HepG2 (cell line): ENCODE measurements around the gene TNFRSF18. TPM values are rescaled to one million over a fixed set of nuclear protein-coding genes. Genes with fewer than 3 reads are reported as not detected.

Experiments used
- ATAD3A ChIP-seq: sonication (generic); formaldehyde crosslinking; IDR thresholded peaks from 2 replicates; pipeline ENCODE4 v1.4.0; 2020; ENCODE audit warnings: missing genetic modification reagents
- ATF1 ChIP-seq: IDR thresholded peaks from 2 replicates; pipeline ENCODE4 v1.6.1; 2016; ENCODE audit warnings: mild to moderate bottlenecking, control low read depth
- ATF7 ChIP-seq, 2 experiments: fragments of 450-650 bp in 1 of 2; sonication (generic) in 1 of 2; formaldehyde crosslinking in 1 of 2; IDR thresholded peaks; 2 replicates each; pipeline versions ENCODE4 v1.4.0 to v1.6.1; 2016 to 2020; ENCODE audit warnings: antibody characterized with exemption in 1 of 2, mild to moderate bottlenecking in 1 of 2, missing genetic modification reagents in 1 of 2
- CBFB ChIP-seq: sonication (generic); formaldehyde crosslinking; IDR thresholded peaks from 2 replicates; pipeline ENCODE4 v1.4.0; 2020; ENCODE audit warnings: missing genetic modification reagents
- DNMT3B ChIP-seq: conservative IDR thresholded peaks from 2 replicates; pipeline ENCODE4 v1.6.1; 2016; ENCODE audit warnings: missing biosample characterization, control low read depth
- HHEX ChIP-seq: IDR thresholded peaks from 2 replicates; pipeline ENCODE4 v1.6.1; 2016; ENCODE audit warnings: control low read depth
- HNF1A ChIP-seq, 2 experiments: sonication (generic) in 1 of 2; formaldehyde crosslinking in 1 of 2; IDR thresholded peaks; 2 replicates each; pipeline versions ENCODE4 v1.4.0 to v1.6.1; 2016 to 2020; ENCODE audit warnings: borderline replicate concordance in 1 of 2, low read depth in 1 of 2, mild to moderate bottlenecking in 1 of 2, missing genetic modification reagents in 1 of 2
- IKZF5 ChIP-seq: IDR thresholded peaks from 2 replicates; pipeline ENCODE4 v1.6.1; 2018; ENCODE audit warnings: missing genetic modification reagents, mild to moderate bottlenecking, missing compliant biosample characterization
- KDM2A ChIP-seq: sonication (generic); formaldehyde crosslinking; IDR thresholded peaks from 2 replicates; pipeline ENCODE4 v1.4.0; 2020; ENCODE audit warnings: low read depth, missing genetic modification reagents, borderline replicate concordance
- SMAD1 ChIP-seq: sonication (generic); formaldehyde crosslinking; IDR thresholded peaks from 2 replicates; pipeline ENCODE4 v1.4.0; 2020; ENCODE audit warnings: missing genetic modification reagents, low read depth, mild to moderate bottlenecking, borderline replicate concordance
- TFDP2 ChIP-seq: sonication (generic); formaldehyde crosslinking; IDR thresholded peaks from 2 replicates; pipeline ENCODE4 v1.4.0; 2020; ENCODE audit warnings: missing genetic modification reagents
- TMF1 ChIP-seq: sonication (generic); formaldehyde crosslinking; IDR thresholded peaks from 2 replicates; pipeline ENCODE4 v1.8.1; 2022; ENCODE audit warnings: low read depth, missing genetic modification reagents
- ZBTB10 ChIP-seq: sonication (generic); formaldehyde crosslinking; IDR thresholded peaks from 2 replicates; pipeline ENCODE4 v1.4.0; 2020; ENCODE audit warnings: missing genetic modification reagents, borderline replicate concordance
- ZNF451 ChIP-seq: sonication (generic); formaldehyde crosslinking; IDR thresholded peaks from 2 replicates; pipeline ENCODE4 v1.5.0; 2020; ENCODE audit warnings: mild to moderate bottlenecking, missing genetic modification reagents
- ZNF496 ChIP-seq: sonication (generic); formaldehyde crosslinking; IDR thresholded peaks from 2 replicates; pipeline ENCODE4 v1.8.1; 2023; ENCODE audit warnings: mild to moderate bottlenecking, moderate library complexity, missing genetic modification reagents; ENCODE audit not compliant: insufficient replicate concordance
- ZNF556 ChIP-seq: sonication (generic); formaldehyde crosslinking; IDR thresholded peaks from 2 replicates; pipeline ENCODE4 v1.4.0; 2020; ENCODE audit warnings: mild to moderate bottlenecking, missing genetic modification reagents, borderline replicate concordance
- ZNF75D ChIP-seq: sonication (generic); formaldehyde crosslinking; IDR thresholded peaks from 2 replicates; pipeline ENCODE4 v1.8.1; 2023; ENCODE audit warnings: missing genetic modification reagents, mild to moderate bottlenecking, borderline replicate concordance
- polyA plus RNA-seq, 8 experiments: library from polyadenylated mRNA; depleted of rRNA in 3 of 8; stranded (reverse) in 7 of 8; unstranded in 1 of 8; fragments of >200 nt; fragmentation: Illumina TruSeq in 4 of 8; extraction: Trizol in 4 of 8; gene quantifications; 2 replicates each; pipeline versions ENCODE4 v1.2.1 to v1.2.3, GENCODE V29; 2011 to 2016; ENCODE audit warnings: low read depth in 4 of 8, missing spikeins in 1 of 8, mixed read lengths in 1 of 8; ENCODE audit not compliant: insufficient read depth in 1 of 8
- total RNA-seq, 5 experiments: library from RNA; depleted of rRNA; stranded (reverse); fragments of >200 nt; fragmentation: Illumina TruSeq; extraction: Trizol; gene quantifications; 2 replicates each; pipeline ENCODE4 v1.2.3, GENCODE V29; 2016; ENCODE audit warnings: low read depth in 1 of 5

Gene TNFRSF18
- total and polyA plus RNA-seq, 2 of the 13 experiments (the other 11 are each of a cell fraction or from before 2014, with no cell fraction given): not detected

GRCh38 chr1:1236176-1236763 is 29.9 kb upstream of the TNFRSF18 start (continued):
- TF ChIP-seq SMAD1 (CRISPR knock-in tag) (no peak), TMF1 (CRISPR knock-in tag) (no peak), IKZF5 (CRISPR knock-in tag) (peak; percentile 29; the same call in 1 of the 2 replicates), HNF1A (IDR thresholded peaks at IDR 0.05; ENCODE audit: low read depth) (no peak), HNF1A (CRISPR knock-in tag; IDR thresholded peaks at IDR 0.05; ENCODE audit: borderline replicate concordance) (no peak), CBFB (CRISPR knock-in tag) (no peak), HHEX (CRISPR knock-in tag) (no peak), ZNF75D (CRISPR knock-in tag) (no peak), DNMT3B (CRISPR knock-in tag) (0 out of 2 replicates have a peak, but pooled peaks have one; percentile 58), ZNF496 (CRISPR knock-in tag) (no peak), ATF7 (IDR thresholded peaks at IDR 0.05) (no peak), ATF7 (CRISPR knock-in tag; IDR thresholded peaks at IDR 0.05) (0 out of 2 replicates have a peak, but pooled peaks have one; percentile 41), KDM2A (peak; percentile 66), ZBTB10 (CRISPR knock-in tag) (no peak), TFDP2 (CRISPR knock-in tag) (no peak), ATF1 (no peak), ATAD3A (CRISPR knock-in tag) (no peak), ZNF451 (CRISPR knock-in tag) (no peak), ZNF556 (CRISPR knock-in tag) (0 out of 2 replicates have a peak, but pooled peaks have one; percentile 12)
